Cardiac muscle cell (in vitro differentiated cells and primary cell): Measurements from ENCODE around the gene UNC13A. TPM values are rescaled to one million over a fixed set of nuclear protein-coding genes. Genes with fewer than 3 reads are reported as not detected.

Source experiments
- DNase-seq, 2 donors: peaks; one replicate each; pipeline versions ENCODE4 v3.0.0 to v3.0.0-alpha.2; 2010 to 2017; ENCODE audit warnings: low read depth in 1 of 2, low spot score in 1 of 2
- H3K27ac ChIP-seq: fragments of 200-600 bp; sonication (generic); 2 replicates; pipeline ENCODE4 v1.5.1; 2016
- H3K27me3 ChIP-seq: fragments of 200-600 bp; sonication (generic); 2 replicates; pipeline ENCODE4 v1.6.0; 2016; ENCODE audit warnings: control low read depth
- H3K36me3 ChIP-seq: fragments of 200-600 bp; sonication (generic); 2 replicates; pipeline ENCODE4 v1.5.1; 2016; ENCODE audit warnings: control low read depth
- H3K4me1 ChIP-seq: fragments of 200-600 bp; sonication (generic); 2 replicates; pipeline ENCODE4 v1.8.1; 2017; ENCODE audit warnings: low read depth, mild to moderate bottlenecking, mixed run types
- H3K4me3 ChIP-seq: fragments of 200-600 bp; sonication (generic); 2 replicates; pipeline ENCODE4 v1.5.1; 2016; ENCODE audit warnings: mild to moderate bottlenecking
- H3K9me3 ChIP-seq: fragments of 200-600 bp; sonication (generic); 2 replicates; pipeline ENCODE4 v1.5.1; 2017; ENCODE audit warnings: low read depth, mild to moderate bottlenecking, control low read depth
- CTCF ChIP-seq: IDR thresholded peaks from 2 replicates; pipeline ENCODE4 v1.5.1; 2012; ENCODE audit warnings: low read depth, mild to moderate bottlenecking, low read length
- polyA plus RNA-seq: library from polyadenylated mRNA; unstranded; fragments of >200 nt; fragmentation: Nextera tagmentation; extraction: Ambion mirVana; gene quantifications from 2 replicates; pipeline ENCODE4 v1.2.1, GENCODE V29; 2016
- total RNA-seq: library from RNA; depleted of rRNA; stranded (reverse); fragments of >200 nt; gene quantifications from 2 replicates; pipeline ENCODE4 v1.2.3, GENCODE V29; 2016

Gene UNC13A
- total and polyA plus RNA-seq, 2 experiments from 2014 or later, result 0.31 to 0.54 TPM

- no peak for DNase-seq
- Histone ChIP-seq H3K36me3 (no peaks in the 10 kb centered on the region), H3K9me3 (no peaks in the 10 kb centered on the region), H3K27me3 (no peaks in the 10 kb centered on the region), H3K4me3 (peak overlapping the region; percentile 39), H3K4me1 (no peaks in the 10 kb centered on the region), H3K27ac (peak overlapping the region; percentile 91)
- TF ChIP-seq CTCF, result no peak
Observed at GRCh38 chr19:17606590-17607185, 81.5 kb downstream of the UNC13A start.

- Histone ChIP-seq H3K4me3 (peak overlapping the region; percentile 39), H3K36me3 (no peaks in the 10 kb centered on the region), H3K27me3 (no peaks in the 10 kb centered on the region), H3K4me1 (no peaks in the 10 kb centered on the region), H3K9me3 (no peaks in the 10 kb centered on the region), H3K27ac (peak overlapping the region; percentile 91)
- TF ChIP-seq CTCF, result peak; percentile 61
- peak; percentile 83 to 92 for DNase-seq
Observed at GRCh38 chr19:17605761-17606589, 82.2 kb downstream of the UNC13A start.

- no peaks in the 10 kb centered on the region for H3K36me3 ChIP-seq
- H3K4me1 ChIP-seq, result no peaks in the 10 kb centered on the region
- no peaks in the 10 kb centered on the region for H3K27me3 ChIP-seq
- no peak overlapping the region for H3K4me3 ChIP-seq
- peak overlapping the region; percentile 60 for H3K27ac ChIP-seq
- no peaks in the 10 kb centered on the region for H3K9me3 ChIP-seq
- TF ChIP-seq CTCF, result no peak
- no peak for DNase-seq
Observed at GRCh38 chr19:17605117-17605516, 83.0 kb downstream of the UNC13A start.

- H3K36me3 ChIP-seq, result no peaks in the 10 kb centered on the region
- no peaks in the 10 kb centered on the region for H3K9me3 ChIP-seq
- H3K27me3 ChIP-seq, result no peaks in the 10 kb centered on the region
- no peak overlapping the region for H3K4me3 ChIP-seq
- DNase-seq, result no peak
- TF ChIP-seq CTCF, result no peak
- peak overlapping the region; percentile 60 for H3K27ac ChIP-seq
- no peaks in the 10 kb centered on the region for H3K4me1 ChIP-seq
Observed at GRCh38 chr19:17604372-17605025, 83.7 kb downstream of the UNC13A start.

GRCh38 chr19:17602872-17603510, 85.2 kb downstream of the UNC13A start:
- Histone ChIP-seq H3K27me3 (no peaks in the 10 kb centered on the region), H3K9me3 (no peaks in the 10 kb centered on the region), H3K27ac (no peak overlapping the region), H3K4me3 (no peak overlapping the region), H3K4me1 (no peaks in the 10 kb centered on the region), H3K36me3 (no peaks in the 10 kb centered on the region)
- no peak for TF ChIP-seq CTCF
- no peak for DNase-seq
